Right kidney (tissue), 1 donor: Measurements from ENCODE around the gene TCHHL1.

ENCODE experiments used
- DNase-seq: peaks from one replicate; pipeline ENCODE4 v3.0.0-alpha.2; 2016

The TCHHL1 gene

DNA sequence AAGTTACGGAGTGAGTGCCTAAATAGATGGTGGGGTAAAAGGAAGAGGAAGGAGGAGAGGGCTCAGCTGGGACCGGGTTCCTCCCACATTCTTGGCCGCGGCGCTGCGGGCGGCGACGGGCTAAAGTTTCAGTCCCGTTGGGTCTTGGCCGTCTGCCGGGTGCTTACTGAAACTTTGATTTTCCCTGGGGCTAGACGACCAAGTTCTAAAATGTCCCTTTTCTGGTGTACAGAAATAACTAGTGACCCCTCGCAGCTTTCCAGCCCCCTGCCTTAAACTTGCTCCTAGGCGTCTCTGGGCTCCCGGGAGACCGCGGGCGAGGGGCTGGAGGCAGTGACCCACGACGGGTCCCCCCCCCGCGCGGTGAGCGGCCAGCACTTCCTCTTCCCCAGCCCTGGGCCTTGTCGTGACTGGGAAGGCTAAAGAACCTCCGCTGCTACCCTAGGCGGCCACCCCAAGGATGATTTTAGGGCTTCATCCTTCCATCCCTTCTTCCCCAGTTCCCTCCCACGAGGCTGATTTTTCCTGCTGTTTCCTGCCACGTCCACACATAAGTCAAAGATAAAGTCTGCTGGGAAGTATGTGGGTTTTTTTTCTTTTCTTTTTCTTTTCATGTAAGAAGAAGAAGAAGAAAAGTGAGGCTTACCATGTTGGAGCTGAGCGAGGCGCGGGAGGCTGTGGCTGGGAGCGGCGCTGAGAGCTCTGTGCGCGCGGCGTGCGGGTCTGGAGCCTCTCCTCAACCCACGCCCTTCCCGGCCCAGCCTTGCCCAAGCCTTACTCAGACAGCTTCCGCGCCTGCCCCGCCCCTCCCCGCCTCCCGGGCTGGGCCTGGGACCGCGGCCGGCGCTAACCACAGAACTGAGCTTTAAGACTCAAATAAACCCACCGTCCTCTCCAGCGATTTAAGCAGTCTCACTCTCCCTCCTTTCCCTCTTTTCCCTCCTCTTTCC, 52.3 kb downstream of the TCHHL1 start, which contains the start of gene S100A11:
S100A11 (minus strand) TSS at position 738 of the 950 bp plus-strand sequence; CDS start at position 649, 89 bp downstream.
- DNase-seq: peak; percentile 85

DNA sequence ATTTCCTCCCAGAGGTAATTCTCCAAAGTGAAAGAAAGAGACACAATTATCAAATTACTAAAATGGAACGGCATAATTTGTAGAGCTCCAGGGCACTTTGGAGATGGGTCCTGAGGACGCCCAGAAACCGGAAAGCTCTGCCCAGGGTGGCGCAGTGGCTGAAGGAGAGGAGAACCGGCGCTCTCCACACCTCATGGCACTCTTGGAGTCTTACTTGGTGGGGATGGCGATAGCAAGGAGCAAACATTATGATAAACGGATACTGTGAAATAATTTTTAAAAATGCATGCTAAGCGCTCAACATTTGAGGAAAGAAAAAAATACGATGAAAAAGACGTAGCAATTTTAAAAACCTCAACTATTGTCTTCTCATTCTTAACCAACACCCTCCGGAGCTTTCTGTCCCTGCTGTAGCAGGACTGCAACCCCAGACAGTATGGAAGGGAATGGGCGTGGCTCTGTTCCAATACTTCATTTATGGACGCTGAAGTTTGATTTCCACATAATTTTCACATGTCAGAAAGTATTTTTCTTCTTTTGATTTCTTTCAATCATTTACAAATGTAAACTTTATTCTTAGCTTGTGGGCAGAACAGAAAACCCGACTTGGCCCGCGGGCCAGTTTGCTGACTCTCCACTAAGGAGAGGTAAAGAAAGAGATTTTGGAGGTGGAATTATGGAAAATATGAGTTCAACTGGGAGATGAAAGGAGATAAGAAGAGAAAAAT, 53.2 kb downstream of the TCHHL1 start:
- peak; percentile 60 for DNase-seq

DNA sequence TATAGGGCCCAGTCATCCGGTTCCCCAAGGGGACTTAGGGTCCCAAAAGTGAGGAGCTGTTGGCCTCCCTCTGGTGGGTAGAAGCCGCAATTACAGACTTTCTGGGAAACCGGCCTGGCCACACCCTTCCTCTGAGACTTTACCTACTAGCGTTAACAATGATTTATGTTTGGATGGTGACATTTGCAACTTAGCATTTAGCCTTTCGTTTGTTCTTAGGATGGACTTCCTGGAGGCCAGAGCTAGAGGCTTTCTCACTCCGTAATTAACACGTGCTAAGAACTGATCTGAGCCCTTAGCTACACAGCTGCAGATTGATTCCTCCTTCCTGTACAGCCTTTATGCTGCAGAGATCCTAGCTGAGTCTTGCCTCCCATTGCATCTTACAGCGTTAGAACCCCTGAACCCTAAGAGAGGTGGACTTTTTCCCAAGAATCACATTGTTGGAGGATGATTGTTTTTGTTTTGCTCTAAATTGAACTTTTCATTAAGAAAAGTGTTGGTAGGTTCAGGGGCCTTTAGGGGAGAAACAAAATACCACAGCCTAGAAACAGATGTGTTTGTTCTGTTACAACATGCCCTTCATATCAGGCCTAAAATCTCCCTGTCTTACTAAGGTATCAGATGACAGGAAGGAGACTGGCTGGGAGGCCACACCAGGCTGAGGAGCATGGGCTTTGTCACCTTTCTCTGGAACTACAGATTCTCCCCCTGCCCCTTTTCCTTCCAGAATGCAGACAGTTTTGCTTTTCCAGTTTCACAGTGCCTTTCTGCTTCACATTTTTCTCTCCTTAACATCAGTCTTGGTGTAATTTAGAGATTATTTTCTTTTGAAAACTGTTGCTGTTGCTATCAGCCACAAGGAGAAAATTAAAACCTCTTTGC, 54.0 kb downstream of the TCHHL1 start:
- DNase-seq: peak; percentile 57

DNA sequence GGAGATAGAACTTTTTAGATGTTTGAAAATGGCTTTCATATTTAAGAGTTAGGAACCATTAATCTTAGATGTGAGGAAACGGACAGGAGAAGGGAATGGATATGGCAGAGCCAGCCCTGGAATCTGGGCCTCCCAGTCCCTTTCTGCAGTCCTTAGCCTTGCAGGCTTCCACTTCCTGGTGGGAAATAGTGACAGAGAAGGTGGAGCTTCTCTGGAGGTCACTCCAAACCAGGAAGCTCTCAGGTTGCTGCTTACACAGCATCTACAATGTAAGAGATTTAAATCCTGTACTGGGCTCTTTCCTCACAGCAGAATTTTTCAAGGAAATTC, 54.6 kb downstream of the TCHHL1 start:
- peak; percentile 36 for DNase-seq
